HG03378 (cell line): ENCODE results near the gene ST8SIA5.

Experiments
- ATAC-seq: cut with Tn5 transposase; IDR thresholded peaks from one replicate; pipeline ENCODE4 v1.9.1; 2021; ENCODE audit warnings: mild to moderate bottlenecking, moderate library complexity; ENCODE audit not compliant: unreplicated experiment

ST8SIA5 gene

GRCh38 chr18:46748466-46748865 is 8.4 kb downstream of the ST8SIA5 start:
- ATAC-seq = no peak

GRCh38 chr18:46740046-46740445 is 16.8 kb downstream of the ST8SIA5 start:
- ATAC-seq = no peak

- no peak for ATAC-seq
These were observed 18.4 kb downstream of the ST8SIA5 start for GRCh38 chr18:46738491-46738890.

GRCh38 chr18:46736736-46737135 is 20.1 kb downstream of the ST8SIA5 start:
- ATAC-seq = no peak

- no peak for ATAC-seq
These were observed 20.7 kb downstream of the ST8SIA5 start for GRCh38 chr18:46736135-46736534.

- ATAC-seq = no peak
These were observed 21.9 kb downstream of the ST8SIA5 start for GRCh38 chr18:46734981-46735380.

- ATAC-seq = no peak
These were observed 23.0 kb downstream of the ST8SIA5 start for GRCh38 chr18:46733872-46734271.

- no peak for ATAC-seq
These were observed 24.1 kb downstream of the ST8SIA5 start for GRCh38 chr18:46732801-46733200.

- no peak for ATAC-seq
These were observed 24.7 kb downstream of the ST8SIA5 start for GRCh38 chr18:46732201-46732600.

- no peak for ATAC-seq
These were observed 25.5 kb downstream of the ST8SIA5 start for GRCh38 chr18:46731316-46731715.

GRCh38 chr18:46728219-46728930 is 28.5 kb downstream of the ST8SIA5 start:
- ATAC-seq = no peak

- ATAC-seq = no peak
These were observed 29.7 kb downstream of the ST8SIA5 start for GRCh38 chr18:46727177-46727576.

GRCh38 chr18:46725310-46725709 is 31.5 kb downstream of the ST8SIA5 start:
- no peak for ATAC-seq

GRCh38 chr18:46723856-46724415 is 32.9 kb downstream of the ST8SIA5 start:
- ATAC-seq = no peak

- ATAC-seq = no peak
These were observed 34.8 kb downstream of the ST8SIA5 start for GRCh38 chr18:46722051-46722450.

- ATAC-seq = no peak
These were observed 35.5 kb downstream of the ST8SIA5 start for GRCh38 chr18:46721331-46721730.

- no peak for ATAC-seq
These were observed 36.3 kb downstream of the ST8SIA5 start for GRCh38 chr18:46720521-46720920.

- ATAC-seq = no peak
These were observed 36.8 kb downstream of the ST8SIA5 start for GRCh38 chr18:46720092-46720491.

- ATAC-seq = no peak
These were observed 37.5 kb downstream of the ST8SIA5 start for GRCh38 chr18:46719388-46719787.

- ATAC-seq = no peak
These were observed 38.1 kb downstream of the ST8SIA5 start for GRCh38 chr18:46718501-46719341.

GRCh38 chr18:46716827-46717226 is 40.0 kb downstream of the ST8SIA5 start:
- no peak for ATAC-seq

GRCh38 chr18:46716336-46716735 is 40.5 kb downstream of the ST8SIA5 start:
- ATAC-seq = no peak
